ENCODE measurements around the gene THBS2. TPM values are rescaled to one million over a fixed set of nuclear protein-coding genes. Genes with fewer than 3 reads are reported as not detected.

THBS2 gene
- total and polyA plus RNA-seq, 10 of the 15 experiments (the other 5 are each of a cell fraction or from before 2014, with no cell fraction given), result 0.07 to 0.10 TPM; not detected in 8

DNA sequence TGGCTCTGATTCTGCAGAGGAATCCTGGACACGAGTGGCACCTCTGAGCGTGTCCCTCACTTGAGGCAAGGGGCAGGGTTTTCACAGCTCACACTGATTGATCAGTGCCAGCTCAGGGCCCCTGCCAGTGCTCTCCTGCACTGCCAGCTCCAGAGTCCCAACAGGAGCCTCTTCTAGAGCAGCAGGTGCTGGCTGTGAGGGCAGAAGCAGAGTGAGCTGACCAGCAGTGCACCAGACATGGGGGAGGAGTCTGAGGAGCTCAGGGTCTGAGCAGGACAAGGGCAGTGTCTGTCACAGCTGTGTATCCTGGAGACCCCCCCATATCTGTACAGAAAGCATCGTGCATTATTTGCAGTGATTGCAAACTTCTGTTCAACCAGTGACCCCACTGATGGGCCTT, 31.5 kb upstream of the THBS2 start:
- 29% methylated on average over 3 of the region's 3 CpGs for WGBS (ENCODE audit: insufficient coverage, insufficient replicate concordance, low lambda C conversion rate, missing lambda C conversion rate)
- FAIRE-seq (no peak), ATAC-seq (no peak), DNase-seq (ENCODE audit: low read depth, low spot score) (no peak)
- no peaks in the 10 kb centered on the region for H3K27me3 ChIP-seq (replicated peaks in 1 of 2; ENCODE audit: control insufficient read depth in 2 of 2, insufficient read depth in 2 of 2, low read length in 1 of 2)
- TF ChIP-seq SIX5 (IDR thresholded peaks at IDR 0.05; ENCODE audit: low read depth, low read length, severe bottlenecking), result no peak
- no peak for TF ChIP-seq RB1 (IDR thresholded peaks at IDR 0.05; ENCODE audit: borderline replicate concordance)
- TF ChIP-seq RAD21 (IDR thresholded peaks at IDR 0.05; ENCODE audit: insufficient read depth, low read depth, low read length), result no peak
- no peak for TF ChIP-seq FOXK2 (IDR thresholded peaks at IDR 0.05)
- TF ChIP-seq, protein P1, sequence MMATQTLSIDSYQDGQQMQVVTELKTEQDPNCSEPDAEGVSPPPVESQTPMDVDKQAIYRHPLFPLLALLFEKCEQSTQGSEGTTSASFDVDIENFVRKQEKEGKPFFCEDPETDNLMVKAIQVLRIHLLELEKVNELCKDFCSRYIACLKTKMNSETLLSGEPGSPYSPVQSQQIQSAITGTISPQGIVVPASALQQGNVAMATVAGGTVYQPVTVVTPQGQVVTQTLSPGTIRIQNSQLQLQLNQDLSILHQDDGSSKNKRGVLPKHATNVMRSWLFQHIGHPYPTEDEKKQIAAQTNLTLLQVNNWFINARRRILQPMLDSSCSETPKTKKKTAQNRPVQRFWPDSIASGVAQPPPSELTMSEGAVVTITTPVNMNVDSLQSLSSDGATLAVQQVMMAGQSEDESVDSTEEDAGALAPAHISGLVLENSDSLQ (IDR thresholded peaks at IDR 0.05), result no peak
- TF ChIP-seq, protein P2, sequence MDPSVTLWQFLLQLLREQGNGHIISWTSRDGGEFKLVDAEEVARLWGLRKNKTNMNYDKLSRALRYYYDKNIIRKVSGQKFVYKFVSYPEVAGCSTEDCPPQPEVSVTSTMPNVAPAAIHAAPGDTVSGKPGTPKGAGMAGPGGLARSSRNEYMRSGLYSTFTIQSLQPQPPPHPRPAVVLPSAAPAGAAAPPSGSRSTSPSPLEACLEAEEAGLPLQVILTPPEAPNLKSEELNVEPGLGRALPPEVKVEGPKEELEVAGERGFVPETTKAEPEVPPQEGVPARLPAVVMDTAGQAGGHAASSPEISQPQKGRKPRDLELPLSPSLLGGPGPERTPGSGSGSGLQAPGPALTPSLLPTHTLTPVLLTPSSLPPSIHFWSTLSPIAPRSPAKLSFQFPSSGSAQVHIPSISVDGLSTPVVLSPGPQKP (IDR thresholded peaks at IDR 0.05; ENCODE audit: low read depth, low read length), result no peak
- no peak for TF ChIP-seq ZNF24 (IDR thresholded peaks at IDR 0.05)
- no peak for TF ChIP-seq EED (IDR thresholded peaks at IDR 0.05; ENCODE audit: low read depth)
- TF ChIP-seq, protein P3, sequence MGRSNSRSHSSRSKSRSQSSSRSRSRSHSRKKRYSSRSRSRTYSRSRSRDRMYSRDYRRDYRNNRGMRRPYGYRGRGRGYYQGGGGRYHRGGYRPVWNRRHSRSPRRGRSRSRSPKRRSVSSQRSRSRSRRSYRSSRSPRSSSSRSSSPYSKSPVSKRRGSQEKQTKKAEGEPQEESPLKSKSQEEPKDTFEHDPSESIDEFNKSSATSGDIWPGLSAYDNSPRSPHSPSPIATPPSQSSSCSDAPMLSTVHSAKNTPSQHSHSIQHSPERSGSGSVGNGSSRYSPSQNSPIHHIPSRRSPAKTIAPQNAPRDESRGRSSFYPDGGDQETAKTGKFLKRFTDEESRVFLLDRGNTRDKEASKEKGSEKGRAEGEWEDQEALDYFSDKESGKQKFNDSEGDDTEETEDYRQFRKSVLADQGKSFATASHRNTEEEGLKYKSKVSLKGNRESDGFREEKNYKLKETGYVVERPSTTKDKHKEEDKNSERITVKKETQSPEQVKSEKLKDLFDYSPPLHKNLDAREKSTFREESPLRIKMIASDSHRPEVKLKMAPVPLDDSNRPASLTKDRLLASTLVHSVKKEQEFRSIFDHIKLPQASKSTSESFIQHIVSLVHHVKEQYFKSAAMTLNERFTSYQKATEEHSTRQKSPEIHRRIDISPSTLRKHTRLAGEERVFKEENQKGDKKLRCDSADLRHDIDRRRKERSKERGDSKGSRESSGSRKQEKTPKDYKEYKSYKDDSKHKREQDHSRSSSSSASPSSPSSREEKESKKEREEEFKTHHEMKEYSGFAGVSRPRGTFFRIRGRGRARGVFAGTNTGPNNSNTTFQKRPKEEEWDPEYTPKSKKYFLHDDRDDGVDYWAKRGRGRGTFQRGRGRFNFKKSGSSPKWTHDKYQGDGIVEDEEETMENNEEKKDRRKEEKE (IDR thresholded peaks at IDR 0.05), result no peak
- TF ChIP-seq, protein P4, sequence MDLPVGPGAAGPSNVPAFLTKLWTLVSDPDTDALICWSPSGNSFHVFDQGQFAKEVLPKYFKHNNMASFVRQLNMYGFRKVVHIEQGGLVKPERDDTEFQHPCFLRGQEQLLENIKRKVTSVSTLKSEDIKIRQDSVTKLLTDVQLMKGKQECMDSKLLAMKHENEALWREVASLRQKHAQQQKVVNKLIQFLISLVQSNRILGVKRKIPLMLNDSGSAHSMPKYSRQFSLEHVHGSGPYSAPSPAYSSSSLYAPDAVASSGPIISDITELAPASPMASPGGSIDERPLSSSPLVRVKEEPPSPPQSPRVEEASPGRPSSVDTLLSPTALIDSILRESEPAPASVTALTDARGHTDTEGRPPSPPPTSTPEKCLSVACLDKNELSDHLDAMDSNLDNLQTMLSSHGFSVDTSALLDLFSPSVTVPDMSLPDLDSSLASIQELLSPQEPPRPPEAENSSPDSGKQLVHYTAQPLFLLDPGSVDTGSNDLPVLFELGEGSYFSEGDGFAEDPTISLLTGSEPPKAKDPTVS (IDR thresholded peaks at IDR 0.05; ENCODE audit: low read depth, low read length), result no peak
- no peak for TF ChIP-seq STAT1 (conservative IDR thresholded peaks at IDR 0.05)
- TF ChIP-seq TAF1 (IDR thresholded peaks at IDR 0.05; ENCODE audit: borderline replicate concordance, low read depth, low read length), result no peak
- no peak for TF ChIP-seq SREBF1 (IDR thresholded peaks at IDR 0.05; ENCODE audit: low read length)
- no peaks in the 10 kb centered on the region for H3K79me2 ChIP-seq (ENCODE audit: control insufficient read depth, insufficient read depth, low read length)
- CTCF ChIA-PET, result no interaction called here
- H2AFZ ChIP-seq (ENCODE audit: control insufficient read depth, low read depth, low read length), result no peak overlapping the region
- no TSS peak for BruUV-seq (replicated peaks)
- H3K9ac ChIP-seq (ENCODE audit: control insufficient read depth, insufficient read depth, low read length), result no peak overlapping the region
- intact Hi-C loops (cut with micrococcal nuclease; ENCODE audit: unreplicated experiment) (no loop called here), in situ Hi-C loops (cut with MboI) (no loop called here)
- RAD21 ChIA-PET (ENCODE audit: unreplicated experiment), result no interaction called here
- no peak overlapping the region for H3K4me3 ChIP-seq
- no peaks in the 10 kb centered on the region for H3K4me1 ChIP-seq (ENCODE audit: control insufficient read depth, insufficient read depth, low read length)
- H4K20me1 ChIP-seq (ENCODE audit: control insufficient read depth, insufficient read depth), result no peaks in the 10 kb centered on the region
- no peaks in the 10 kb centered on the region for H3K9me3 ChIP-seq (replicated peaks; ENCODE audit: control insufficient read depth, insufficient read depth, low read length)
- SMC1A ChIA-PET (ENCODE audit: uncharacterized antibody, unreplicated experiment), result no interaction called here
- H3K36me3 ChIP-seq (ENCODE audit: control insufficient read depth in 2 of 2, insufficient read depth in 2 of 2, low read length in 1 of 2), result no peaks in the 10 kb centered on the region
- no peak overlapping the region for H3K27ac ChIP-seq (ENCODE audit: control insufficient read depth, insufficient read depth)
- POLR2A ChIA-PET, result no interaction called here
- no peak overlapping the region for H3K4me2 ChIP-seq (ENCODE audit: control insufficient read depth, insufficient read depth)

Measured in GM12878 (cell line).